OCI-LY1 (cell line): ENCODE data around the gene MAP3K14.

Experiments
- EZH2 ChIP-seq: fragments of 200-600 bp; sonication (generic), shearing (Covaris generic); IDR thresholded peaks from 2 replicates; pipeline ENCODE4 v1.8.0; 2017; ENCODE audit warnings: borderline replicate concordance, mixed run types, mild to moderate bottlenecking, antibody characterized with exemption, low read length, moderate library complexity, mixed read lengths
- TF ChIP-seq, protein P1 (sequence below): fragments of 200-600 bp; sonication (generic), shearing (Covaris generic); IDR thresholded peaks from 2 replicates; pipeline ENCODE4 v1.5.1; 2017; ENCODE audit warnings: mild to moderate bottlenecking, antibody characterized with exemption, low read length, moderate library complexity, mixed read lengths

DNA sequence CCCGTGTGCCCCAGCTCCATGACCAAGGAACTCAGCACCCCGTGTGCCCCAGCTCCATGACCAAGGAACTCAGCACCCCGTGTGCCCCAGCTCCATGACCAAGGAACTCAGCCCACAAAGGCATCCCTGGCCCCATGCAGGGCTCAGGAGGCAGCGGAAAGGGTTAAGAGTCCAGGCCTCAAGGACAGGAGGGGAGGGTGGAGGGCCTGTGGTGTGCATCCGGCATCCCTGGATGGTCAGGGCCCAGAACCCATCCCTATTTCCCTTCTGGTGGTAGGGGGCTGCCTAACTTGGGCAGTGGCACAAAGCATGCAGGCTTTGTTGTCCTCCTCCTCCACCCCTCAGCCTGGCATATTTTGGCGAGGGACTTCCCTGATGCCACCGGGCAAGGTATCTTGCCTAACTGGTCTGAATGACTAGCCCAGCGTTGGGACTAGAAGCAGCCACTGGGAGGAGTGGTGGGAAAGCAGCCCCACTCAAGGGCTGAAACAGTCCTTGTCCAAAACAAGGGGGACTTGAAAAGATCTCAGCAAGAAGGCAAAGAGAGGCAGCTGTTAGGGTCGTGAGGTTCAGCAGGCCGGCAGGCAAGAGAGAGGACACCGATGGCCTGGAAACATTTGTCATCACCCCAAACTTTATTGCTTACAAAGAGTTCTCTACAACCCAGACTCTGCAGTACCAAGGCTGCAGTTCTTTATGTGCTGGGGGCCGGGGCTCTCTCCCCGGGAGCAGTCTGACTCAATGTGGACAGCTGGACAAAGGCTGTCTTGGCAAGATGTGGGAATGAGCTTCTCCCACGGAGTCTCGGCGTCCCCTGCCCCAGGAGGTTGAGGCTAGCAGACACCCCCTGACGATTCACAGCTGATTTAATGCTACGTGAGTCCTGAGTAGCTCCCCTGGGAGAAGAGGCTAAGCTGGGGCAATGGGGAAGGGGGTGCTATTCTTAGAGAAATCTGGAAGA, 54.0 kb downstream of the MAP3K14 start:
- TF ChIP-seq, protein P1, sequence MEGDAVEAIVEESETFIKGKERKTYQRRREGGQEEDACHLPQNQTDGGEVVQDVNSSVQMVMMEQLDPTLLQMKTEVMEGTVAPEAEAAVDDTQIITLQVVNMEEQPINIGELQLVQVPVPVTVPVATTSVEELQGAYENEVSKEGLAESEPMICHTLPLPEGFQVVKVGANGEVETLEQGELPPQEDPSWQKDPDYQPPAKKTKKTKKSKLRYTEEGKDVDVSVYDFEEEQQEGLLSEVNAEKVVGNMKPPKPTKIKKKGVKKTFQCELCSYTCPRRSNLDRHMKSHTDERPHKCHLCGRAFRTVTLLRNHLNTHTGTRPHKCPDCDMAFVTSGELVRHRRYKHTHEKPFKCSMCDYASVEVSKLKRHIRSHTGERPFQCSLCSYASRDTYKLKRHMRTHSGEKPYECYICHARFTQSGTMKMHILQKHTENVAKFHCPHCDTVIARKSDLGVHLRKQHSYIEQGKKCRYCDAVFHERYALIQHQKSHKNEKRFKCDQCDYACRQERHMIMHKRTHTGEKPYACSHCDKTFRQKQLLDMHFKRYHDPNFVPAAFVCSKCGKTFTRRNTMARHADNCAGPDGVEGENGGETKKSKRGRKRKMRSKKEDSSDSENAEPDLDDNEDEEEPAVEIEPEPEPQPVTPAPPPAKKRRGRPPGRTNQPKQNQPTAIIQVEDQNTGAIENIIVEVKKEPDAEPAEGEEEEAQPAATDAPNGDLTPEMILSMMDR = no peak
- TF ChIP-seq EZH2 = no peak
